ENCODE measurements around the gene NEK8. TPM values are rescaled to one million over a fixed set of nuclear protein-coding genes. Genes with fewer than 3 reads are reported as not detected.

Gene NEK8
- total RNA-seq, 1 donor from 2014 or later, result 8.4 TPM

- no peak overlapping the region for H3K4me3 ChIP-seq (ENCODE audit: low read depth, low read length)
- no peak for DNase-seq (ENCODE audit: low read depth)
- TF ChIP-seq CTCF (conservative IDR thresholded peaks at IDR 0.05; ENCODE audit: low read depth, low read length), result no peak
Measured at GRCh38 chr17:28737316-28737715, 8.7 kb downstream of the NEK8 start.

DNA sequence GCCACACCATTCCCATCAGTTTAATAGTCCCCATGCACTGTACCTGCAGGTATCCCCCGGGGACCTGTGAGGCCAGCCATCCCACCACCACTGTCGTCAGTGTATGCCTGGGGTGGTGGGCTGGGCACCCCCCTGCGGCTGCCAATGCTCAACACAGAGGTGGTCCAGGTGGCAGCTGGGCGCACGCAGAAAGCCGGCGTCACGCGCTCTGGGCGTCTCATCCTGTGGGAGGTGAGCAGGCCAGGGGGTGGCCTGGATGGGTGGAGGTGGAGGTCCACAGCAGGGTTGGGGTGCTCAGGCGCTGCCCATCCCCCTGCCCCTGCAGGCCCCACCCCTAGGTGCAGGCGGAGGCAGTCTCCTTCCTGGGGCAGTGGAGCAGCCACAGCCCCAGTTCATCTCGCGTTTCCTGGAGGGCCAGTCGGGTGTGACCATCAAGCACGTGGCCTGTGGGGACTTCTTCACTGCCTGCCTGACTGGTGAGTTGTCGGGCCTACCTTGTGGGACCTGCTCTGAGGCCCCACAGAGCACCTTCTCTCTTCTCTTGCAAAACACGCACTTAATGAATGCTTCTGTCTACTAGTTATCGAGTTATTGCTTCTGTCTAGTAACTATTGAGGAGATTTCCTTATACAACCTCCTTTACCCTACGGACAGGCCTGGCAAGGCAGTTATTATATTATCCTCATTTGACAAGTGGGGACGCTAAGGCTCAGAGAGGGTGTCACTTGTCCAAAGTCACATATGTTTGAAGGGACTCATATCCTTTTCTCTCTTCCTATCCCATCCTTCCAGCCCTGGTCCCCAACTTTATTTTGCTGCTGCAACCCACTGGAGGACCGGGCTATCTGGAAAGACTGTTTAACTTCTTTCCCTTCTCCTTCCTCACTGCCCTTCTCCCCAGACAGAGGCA, 9.4 kb downstream of the NEK8 start:
- no peak for DNase-seq (ENCODE audit: low read depth)
- no peak for TF ChIP-seq CTCF (conservative IDR thresholded peaks at IDR 0.05; ENCODE audit: low read depth, low read length)
- no peak overlapping the region for H3K4me3 ChIP-seq (ENCODE audit: low read depth, low read length)

- no peak for TF ChIP-seq CTCF (conservative IDR thresholded peaks at IDR 0.05; ENCODE audit: low read depth, low read length)
- DNase-seq (ENCODE audit: low read depth), result no peak
- H3K4me3 ChIP-seq (ENCODE audit: low read depth, low read length), result no peak overlapping the region
Measured at GRCh38 chr17:28738680-28739384, 10.2 kb downstream of the NEK8 start.

DNA sequence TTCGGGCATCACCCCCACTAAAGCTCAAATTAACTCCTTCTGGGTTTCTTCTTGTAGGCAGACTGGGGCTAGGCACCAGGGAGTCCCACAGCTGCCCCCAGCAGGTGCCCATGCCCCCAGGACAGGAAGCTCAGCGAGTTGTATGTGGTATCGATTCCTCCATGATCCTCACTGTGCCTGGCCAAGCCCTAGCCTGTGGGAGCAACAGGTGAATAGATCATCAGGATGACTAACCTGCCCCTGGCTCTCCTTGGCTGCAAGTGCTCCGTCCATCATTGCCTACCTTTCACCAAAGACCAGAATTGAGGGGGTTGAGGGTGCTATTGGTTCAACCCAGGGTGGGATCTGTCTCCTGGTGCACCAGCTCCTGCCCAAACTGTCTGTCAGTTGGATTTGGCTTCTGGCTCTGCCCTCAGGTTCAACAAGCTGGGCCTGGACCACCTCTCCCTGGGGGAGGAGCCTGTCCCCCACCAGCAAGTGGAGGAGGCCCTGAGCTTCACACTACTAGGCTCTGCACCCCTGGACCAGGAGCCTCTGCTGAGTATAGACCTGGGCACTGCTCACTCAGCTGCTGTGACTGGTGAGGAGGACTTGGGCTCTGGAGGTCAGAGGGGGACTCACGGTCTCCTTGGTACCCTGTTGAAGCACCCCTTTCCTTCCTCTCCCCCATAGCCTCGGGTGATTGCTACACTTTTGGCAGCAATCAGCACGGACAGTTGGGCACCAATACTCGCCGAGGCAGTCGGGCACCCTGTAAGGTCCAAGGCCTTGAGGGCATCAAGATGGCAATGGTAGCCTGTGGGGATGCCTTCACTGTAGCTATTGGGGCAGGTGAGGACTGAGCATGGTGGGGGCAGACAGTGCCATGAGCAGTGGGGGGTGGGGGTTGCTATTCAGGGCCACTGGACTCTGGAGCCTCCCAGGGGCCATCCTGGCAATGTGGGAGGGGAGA, 12.1 kb downstream of the NEK8 start:
- no peak for TF ChIP-seq CTCF (conservative IDR thresholded peaks at IDR 0.05; ENCODE audit: low read depth, low read length)
- DNase-seq (ENCODE audit: low read depth), result no peak
- H3K4me3 ChIP-seq (ENCODE audit: low read depth, low read length), result no peak overlapping the region

DNA sequence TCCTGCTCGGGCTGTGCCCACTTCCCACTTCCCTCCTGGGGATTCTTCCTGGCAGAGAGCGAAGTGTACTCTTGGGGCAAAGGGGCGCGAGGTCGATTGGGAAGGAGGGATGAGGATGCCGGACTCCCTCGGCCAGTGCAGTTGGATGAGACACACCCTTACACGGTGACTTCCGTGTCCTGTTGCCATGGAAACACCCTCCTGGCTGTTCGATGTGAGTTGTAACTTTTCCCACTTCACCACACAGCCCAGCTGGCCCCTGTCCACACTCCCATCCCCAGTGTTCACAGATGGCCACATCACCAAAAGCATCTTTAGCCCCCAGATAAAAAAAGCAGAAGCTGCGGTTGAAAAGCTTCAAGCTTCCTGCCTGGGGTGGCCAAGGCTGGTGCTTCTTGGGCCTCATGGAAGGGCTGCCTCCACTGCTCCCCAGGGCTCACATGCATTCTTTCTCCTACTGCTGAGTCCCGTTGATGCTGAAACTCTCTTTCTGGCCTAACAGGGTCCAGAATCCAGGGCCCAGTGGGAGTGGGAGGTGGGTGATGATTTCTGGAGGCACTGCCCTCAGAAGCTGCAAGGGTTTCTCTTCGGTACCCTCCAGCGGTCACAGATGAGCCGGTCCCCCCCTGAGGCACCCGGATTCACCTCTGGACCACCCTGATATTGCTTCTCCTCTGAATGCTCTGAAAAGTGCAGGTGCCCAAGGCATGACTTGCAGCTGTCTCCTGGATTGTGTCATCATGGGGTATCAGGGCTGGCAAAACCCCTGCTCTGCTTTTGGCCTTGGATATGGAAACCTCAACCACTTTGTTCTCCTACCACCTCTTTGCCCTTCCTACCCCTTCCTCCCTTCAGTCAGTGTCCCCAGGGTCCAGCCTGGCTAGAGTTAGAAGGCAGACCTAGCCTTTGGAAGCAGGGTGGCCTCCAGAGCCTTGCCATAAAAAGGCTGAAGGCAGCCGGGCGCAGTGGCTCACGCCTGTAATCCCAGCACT, 13.1 kb downstream of the NEK8 start:
- no peak overlapping the region for H3K4me3 ChIP-seq (ENCODE audit: low read depth, low read length)
- no peak for TF ChIP-seq CTCF (conservative IDR thresholded peaks at IDR 0.05; ENCODE audit: low read depth, low read length)
- DNase-seq (ENCODE audit: low read depth), result no peak
